Central memory CD8-positive, alpha-beta T cell (primary cell): ENCODE measurements around the gene ZNF711.
"Not testable (repeated sequence)": the region's sequence is repeated elsewhere in the genome, so short reads cannot be mapped to it uniquely, and the experiment has no call there.

Experiments used
- ATAC-seq: fragments of 150-1000 bp; cut with Tn5 transposase; replicated peaks from 2 replicates; pipeline ENCODE4 v1.10.0; 2022; ENCODE audit warnings: mild to moderate bottlenecking, moderate FRiP score, moderate number of reproducible peaks; ENCODE audit not compliant: poor library complexity, severe bottlenecking; ENCODE audit errors: extremely low read depth
- DNase-seq, 2 donors: peaks; one replicate each; pipeline ENCODE4 v3.0.0; 2021; ENCODE audit warnings: low spot score in 2 of 2
- H3K27ac Mint-ChIP-seq: one replicate; pipeline ENCODE4 v1.8.0; 2022; ENCODE audit warnings: low read depth, mild to moderate bottlenecking, moderate library complexity, mixed read lengths
- H3K27me3 Mint-ChIP-seq: one replicate; pipeline ENCODE4 v1.8.0; 2022; ENCODE audit warnings: mixed read lengths
- H3K36me3 Mint-ChIP-seq: one replicate; pipeline ENCODE4 v1.8.0; 2022; ENCODE audit warnings: mild to moderate bottlenecking, moderate library complexity, mixed read lengths; ENCODE audit not compliant: insufficient read depth
- H3K4me1 Mint-ChIP-seq: one replicate; pipeline ENCODE4 v1.8.0; 2022; ENCODE audit warnings: mixed read lengths
- H3K4me3 Mint-ChIP-seq: one replicate; pipeline ENCODE4 v1.8.0; 2022; ENCODE audit warnings: mild to moderate bottlenecking, moderate library complexity, mixed read lengths
- H3K9me3 Mint-ChIP-seq: one replicate; pipeline ENCODE4 v1.8.0; 2022; ENCODE audit warnings: mixed read lengths

ZNF711 gene

DNA sequence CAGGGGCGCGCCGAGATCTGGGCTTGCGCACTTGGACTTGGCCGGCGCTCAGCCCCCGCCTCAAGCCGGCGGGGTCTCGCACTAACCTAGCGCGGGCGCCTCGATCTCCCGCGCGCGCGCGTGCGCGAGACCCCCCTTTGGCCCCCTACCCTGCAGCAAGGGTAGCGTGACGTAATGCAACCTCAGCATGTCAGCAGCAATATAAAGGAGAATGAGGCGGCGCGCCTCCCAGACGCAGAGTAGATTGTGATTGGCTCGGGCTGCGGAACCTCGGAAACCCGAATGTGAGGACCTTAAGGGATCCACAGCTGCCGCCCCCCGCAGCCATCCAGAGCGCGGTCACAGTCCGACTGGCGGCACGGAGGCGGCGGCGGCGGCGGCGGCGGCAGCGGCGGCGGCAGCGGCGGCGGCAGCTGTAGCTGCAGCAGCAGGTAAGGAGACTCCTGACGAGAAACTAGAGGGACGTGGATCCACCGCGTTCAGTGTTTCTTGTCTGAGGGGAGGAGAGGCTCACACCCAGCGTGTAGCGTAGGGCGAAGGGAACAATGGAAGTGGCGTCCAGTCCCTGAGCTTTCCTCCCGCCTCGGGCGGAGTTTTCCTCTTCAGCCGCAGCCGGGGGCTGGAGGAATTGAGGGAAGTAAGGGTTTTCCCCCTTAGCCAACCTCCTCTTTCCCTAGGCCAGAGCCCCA, at the start of gene ZNF711, which contains the start of gene SATL1:
ZNF711 (plus strand) TSS at position 231 of the 689 bp plus-strand sequence. CDS start 3,582 bp downstream, outside the sequence.
SATL1 (minus strand) TSS at position 19 of the 689 bp plus-strand sequence. CDS start 134,811 bp downstream, outside the sequence.
- H3K9me3 Mint-ChIP-seq, result no peaks in the 10 kb centered on the region
- ATAC-seq, result no peak
- no peak for DNase-seq
- H3K4me1 Mint-ChIP-seq, result peaks cover 5% of the 10 kb centered on the region
- H3K27ac Mint-ChIP-seq, result no peak within 1 kb of the TSS
- peak within 1 kb of the TSS; percentile 79 for H3K4me3 Mint-ChIP-seq
- H3K27me3 Mint-ChIP-seq, result no peaks in the 10 kb centered on the region
- no peaks in the 10 kb centered on the region for H3K36me3 Mint-ChIP-seq

GRCh38 chrX:85196319-85196718, 47.5 kb upstream of the ZNF711 start:
- Mint-ChIP-seq H3K9me3 (peaks cover 17% of the 10 kb centered on the region), H3K36me3 (no peaks in the 10 kb centered on the region), H3K4me3 (no peak overlapping the region), H3K27me3 (no peaks in the 10 kb centered on the region), H3K27ac (no peak overlapping the region), H3K4me1 (no peaks in the 10 kb centered on the region)
- no peak for ATAC-seq
- DNase-seq, result no peak

GRCh38 chrX:85203461-85203970, 40.3 kb upstream of the ZNF711 start:
- Mint-ChIP-seq H3K4me3 (no peak overlapping the region), H3K27ac (no peak overlapping the region), H3K4me1 (no peaks in the 10 kb centered on the region), H3K27me3 (no peaks in the 10 kb centered on the region), H3K9me3 (no peaks in the 10 kb centered on the region), H3K36me3 (no peaks in the 10 kb centered on the region)
- ATAC-seq, result no peak
- no peak for DNase-seq

DNA sequence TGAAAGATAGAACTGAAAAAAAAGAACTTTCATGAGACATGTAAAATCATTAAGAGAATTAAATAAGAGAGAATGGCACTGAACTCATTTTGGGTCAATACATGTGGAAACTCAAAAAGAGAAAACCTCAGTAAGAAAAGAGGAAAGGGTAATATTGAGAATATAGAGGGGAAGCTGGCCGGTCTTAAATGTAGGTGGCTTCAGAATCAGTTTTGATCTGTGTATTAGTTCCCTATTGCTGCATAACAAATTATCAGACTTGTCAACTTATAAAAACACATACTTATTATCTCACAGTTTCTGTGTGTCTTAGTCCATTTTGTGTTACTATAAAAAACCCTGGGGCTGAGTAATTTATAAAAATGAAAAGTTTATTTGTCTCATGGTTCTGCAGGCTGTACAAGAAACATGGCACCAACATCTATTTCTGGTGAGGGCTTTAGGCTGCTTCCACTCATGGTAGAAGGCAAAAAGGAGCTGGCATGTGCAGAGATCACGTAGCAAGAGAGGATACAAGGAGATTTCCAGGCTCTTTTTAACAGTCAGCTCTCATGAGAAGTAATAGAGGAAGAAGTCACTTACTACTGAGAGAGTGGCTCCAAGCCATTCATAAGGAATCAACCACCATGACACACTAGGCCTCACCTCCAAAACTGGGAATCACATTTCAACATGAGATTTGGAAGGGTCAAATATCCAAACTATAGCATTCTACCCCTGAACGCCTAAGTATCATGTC, 29.8 kb upstream of the ZNF711 start:
- H3K4me1 Mint-ChIP-seq, result no peaks in the 10 kb centered on the region
- H3K27ac Mint-ChIP-seq, result no peak overlapping the region
- H3K9me3 Mint-ChIP-seq, result peaks cover 7% of the 10 kb centered on the region
- no peaks in the 10 kb centered on the region for H3K27me3 Mint-ChIP-seq
- ATAC-seq, result no peak
- no peak overlapping the region for H3K4me3 Mint-ChIP-seq
- DNase-seq, result no peak
- H3K36me3 Mint-ChIP-seq, result no peaks in the 10 kb centered on the region

DNA sequence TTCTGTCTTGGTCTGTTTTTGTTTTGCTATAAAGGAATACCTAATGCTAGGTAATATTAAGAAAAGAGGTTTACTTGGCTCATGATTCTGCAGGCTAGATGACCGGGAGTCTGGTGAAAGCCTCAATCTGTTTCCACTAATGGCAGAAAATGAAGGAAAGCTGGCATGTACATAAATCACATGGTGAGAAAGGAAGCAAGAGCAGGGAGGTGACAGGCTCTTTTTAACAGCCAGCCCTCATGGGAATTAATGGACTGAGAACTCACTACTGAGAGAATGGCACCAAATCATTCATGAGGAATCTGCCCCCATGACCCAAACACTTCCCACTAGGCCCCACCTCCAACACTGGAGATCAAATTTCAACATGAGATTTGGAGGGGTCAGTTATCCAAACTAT, 27.8 kb upstream of the ZNF711 start:
- no peak overlapping the region for H3K27ac Mint-ChIP-seq
- no peaks in the 10 kb centered on the region for H3K27me3 Mint-ChIP-seq
- DNase-seq (no peak), ATAC-seq (no peak)
- no peaks in the 10 kb centered on the region for H3K4me1 Mint-ChIP-seq
- H3K36me3 Mint-ChIP-seq, result no peaks in the 10 kb centered on the region
- no peak overlapping the region for H3K4me3 Mint-ChIP-seq
- H3K9me3 Mint-ChIP-seq, result no peaks in the 10 kb centered on the region

DNA sequence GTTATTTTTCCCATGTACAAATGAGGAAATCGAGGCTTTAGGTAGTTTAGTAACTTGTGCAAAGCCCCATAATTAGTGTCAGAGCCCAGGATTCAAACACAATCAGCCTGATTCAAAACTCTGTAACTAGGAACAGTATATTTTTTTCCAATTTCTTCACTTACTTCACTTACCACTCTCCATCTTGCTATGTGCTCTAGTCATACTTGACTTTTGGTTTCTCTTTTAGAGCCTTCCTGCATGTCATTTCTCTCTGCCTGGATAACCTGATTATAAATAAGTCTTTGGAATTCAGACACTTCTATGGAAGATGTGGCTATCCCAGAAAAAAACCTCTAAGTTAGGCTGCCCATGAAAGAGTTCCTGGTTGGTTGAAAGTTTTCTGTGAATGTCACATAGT, 22.4 kb upstream of the ZNF711 start:
- Mint-ChIP-seq H3K27me3 (no peaks in the 10 kb centered on the region), H3K9me3 (no peaks in the 10 kb centered on the region), H3K36me3 (no peaks in the 10 kb centered on the region), H3K4me3 (no peak overlapping the region), H3K27ac (no peak overlapping the region), H3K4me1 (no peaks in the 10 kb centered on the region)
- DNase-seq (no peak), ATAC-seq (no peak)

GRCh38 chrX:85223359-85223758, 20.4 kb upstream of the ZNF711 start:
- H3K27ac Mint-ChIP-seq, result no peak overlapping the region
- H3K27me3 Mint-ChIP-seq, result no peaks in the 10 kb centered on the region
- no peaks in the 10 kb centered on the region for H3K4me1 Mint-ChIP-seq
- H3K4me3 Mint-ChIP-seq, result no peak overlapping the region
- H3K9me3 Mint-ChIP-seq, result no peaks in the 10 kb centered on the region
- no peaks in the 10 kb centered on the region for H3K36me3 Mint-ChIP-seq
- no peak for DNase-seq
- no peak for ATAC-seq

DNA sequence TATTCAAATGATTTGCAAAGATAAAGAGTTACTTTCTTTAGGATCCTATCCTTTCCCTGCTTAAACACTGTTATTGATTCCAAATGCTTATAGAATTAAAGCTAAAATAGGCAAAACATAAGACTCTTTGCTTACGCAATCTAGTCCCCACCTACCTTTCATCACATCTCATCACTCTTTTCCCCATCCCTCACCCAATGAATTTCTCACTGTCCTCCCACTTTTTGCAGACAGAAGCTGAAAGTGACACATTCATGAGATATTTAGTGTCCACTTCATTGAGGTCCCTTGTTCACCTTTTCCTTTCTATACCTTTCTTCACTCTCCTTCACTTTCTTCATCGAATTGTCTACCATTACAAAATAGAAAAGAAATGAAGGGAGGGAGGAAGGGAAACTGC, 636 bp upstream of the ZNF711 start:
- Mint-ChIP-seq H3K4me1 (peaks cover 5% of the 10 kb centered on the region), H3K9me3 (no peaks in the 10 kb centered on the region), H3K36me3 (peaks cover under 1% of the 10 kb centered on the region), H3K27ac (no peak overlapping the region), H3K27me3 (no peaks in the 10 kb centered on the region), H3K4me3 (no peak overlapping the region)
- ATAC-seq (no peak), DNase-seq (no peak)

- Mint-ChIP-seq H3K36me3 (no peaks in the 10 kb centered on the region), H3K4me3 (peak overlapping the region; percentile 79), H3K4me1 (peaks cover 5% of the 10 kb centered on the region), H3K9me3 (no peaks in the 10 kb centered on the region), H3K27me3 (no peaks in the 10 kb centered on the region), H3K27ac (no peak overlapping the region)
- DNase-seq (no peak), ATAC-seq (no peak)
Measured at GRCh38 chrX:85244450-85245211, 840 bp downstream of the ZNF711 start.

DNA sequence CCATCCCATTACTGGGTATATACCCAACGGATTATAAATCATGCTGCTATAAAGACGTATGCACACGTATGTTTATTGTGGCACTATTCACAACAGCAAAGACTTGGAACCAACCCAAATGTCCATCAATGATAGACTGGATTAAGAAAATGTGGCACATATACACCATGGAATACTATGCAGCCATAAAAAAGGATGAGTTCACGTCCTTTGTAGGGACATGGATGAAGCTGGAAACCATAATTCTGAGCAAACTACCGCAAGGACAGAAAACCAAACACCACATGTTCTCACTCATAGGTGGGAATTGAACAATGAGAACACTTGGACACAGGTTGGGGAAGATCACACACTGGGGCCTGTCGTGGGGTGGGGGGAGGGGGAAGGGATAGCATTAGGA, 41.5 kb downstream of the ZNF711 start:
- H3K9me3 Mint-ChIP-seq, H3K36me3 Mint-ChIP-seq, DNase-seq, H3K27me3 Mint-ChIP-seq, H3K4me3 Mint-ChIP-seq, ATAC-seq, H3K4me1 Mint-ChIP-seq, H3K27ac Mint-ChIP-seq: not testable (repeated sequence)

DNA sequence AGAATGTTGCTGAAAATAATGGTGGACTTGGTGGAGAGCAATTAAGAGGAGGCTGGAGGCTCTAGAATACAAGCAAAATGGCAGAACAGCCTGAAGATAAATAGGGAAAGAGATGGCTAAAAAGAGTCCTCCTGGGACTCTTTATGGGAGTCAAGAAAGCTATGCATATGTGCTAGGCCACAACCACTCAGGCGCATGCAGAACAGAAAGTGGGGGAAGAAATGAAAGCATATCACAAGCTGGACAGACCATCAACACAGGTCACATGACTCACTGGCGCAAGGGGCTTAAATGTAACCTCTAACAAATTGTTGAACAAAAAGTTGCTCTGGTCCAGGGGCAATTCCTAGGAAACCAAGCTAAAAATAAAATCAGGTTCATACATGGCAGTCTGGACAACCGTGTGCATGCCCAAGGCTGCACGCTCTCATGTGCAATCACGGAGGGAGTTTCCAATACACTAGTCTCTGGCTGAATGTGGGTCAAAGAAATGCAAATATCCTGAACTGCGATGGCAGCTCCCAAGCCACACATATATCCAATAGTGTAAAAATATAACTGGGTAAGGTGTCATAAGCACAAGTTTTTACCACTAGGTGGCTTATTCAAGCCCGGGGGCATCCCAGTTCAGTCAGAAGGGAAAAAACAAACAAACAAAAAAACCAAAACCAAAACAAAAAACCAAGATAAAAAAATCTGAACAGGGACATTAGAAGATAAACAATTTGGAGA, 45.4 kb downstream of the ZNF711 start:
- H3K27ac Mint-ChIP-seq, result no peak overlapping the region
- no peaks in the 10 kb centered on the region for H3K27me3 Mint-ChIP-seq
- no peaks in the 10 kb centered on the region for H3K4me1 Mint-ChIP-seq
- no peaks in the 10 kb centered on the region for H3K36me3 Mint-ChIP-seq
- H3K9me3 Mint-ChIP-seq, result peaks cover 5% of the 10 kb centered on the region
- H3K4me3 Mint-ChIP-seq, result no peak overlapping the region
- ATAC-seq (no peak), DNase-seq (no peak)

DNA sequence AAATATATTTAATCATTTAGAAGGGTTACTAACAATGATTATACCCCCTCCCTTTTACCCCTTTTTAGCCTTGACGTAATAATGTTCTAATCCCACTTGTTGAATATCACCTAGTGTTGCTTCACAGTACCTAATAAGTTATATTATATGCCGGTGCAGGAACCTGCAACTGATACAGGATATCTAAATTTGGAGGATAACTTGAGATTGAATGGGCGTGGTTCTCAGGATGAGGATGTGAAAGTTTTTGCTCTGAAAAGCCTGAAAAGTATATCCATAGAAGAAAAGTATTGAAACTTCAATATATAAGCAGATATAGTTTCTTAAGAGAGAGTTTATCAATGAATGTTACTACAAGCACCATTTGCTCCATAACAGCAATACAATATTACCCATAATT, 59.8 kb downstream of the ZNF711 start:
- Mint-ChIP-seq H3K27ac (no peak overlapping the region), H3K4me1 (no peaks in the 10 kb centered on the region), H3K36me3 (no peaks in the 10 kb centered on the region), H3K9me3 (no peaks in the 10 kb centered on the region), H3K27me3 (no peaks in the 10 kb centered on the region), H3K4me3 (no peak overlapping the region)
- ATAC-seq, result no peak
- DNase-seq, result no peak
